PC-9 (cell line): ENCODE results near the gene NINJ1. TPM values are rescaled to one million over a fixed set of nuclear protein-coding genes. Genes with fewer than 3 reads are reported as not detected.
A peak's percentile ranks its signal among the peaks of the same experiment; 100 is the strongest.
"Not testable (repeated sequence)": the region's sequence is repeated elsewhere in the genome, so short reads cannot be mapped to it uniquely, and the experiment has no call there.

Experiments used
- BruUV-seq: library from RNA; stranded (reverse); fragments of 400-500 nt; replicated peaks from 2 replicates; lab custom pipeline; 2021; lab: Mats Ljungman, UMichigan
- CTCF ChIA-PET: fragments of 300-600 bp; sonication (Branson Sonifier 250); formaldehyde crosslinking; loops from one replicate; lab custom pipeline; 2022; ENCODE audit warnings: antibody characterized with exemption; lab: Charles Lee
- POLR2A ChIA-PET: fragments of 300-600 bp; sonication (Branson Sonifier 250); formaldehyde crosslinking; loops from one replicate; lab custom pipeline; 2022; ENCODE audit warnings: antibody characterized with exemption; ENCODE audit not compliant: unreplicated experiment; lab: Charles Lee
- DNase-seq, 2 experiments: peaks; one replicate each; pipeline versions ENCODE4 v3.0.0 to v3.0.0-alpha.2; 2015 to 2022; ENCODE audit warnings: mixed read lengths in 1 of 2
- H2AFZ ChIP-seq: fragments of 200-600 bp; sonication (generic); 2 replicates; pipeline ENCODE4 v1.8.1; 2017; ENCODE audit warnings: antibody characterized with exemption
- H3F3A ChIP-seq: fragments of 200-600 bp; sonication (generic); 2 replicates; pipeline ENCODE4 v1.8.1; 2017; ENCODE audit warnings: antibody characterized with exemption, mild to moderate bottlenecking, low read depth; ENCODE audit not compliant: insufficient read depth
- H3K27ac ChIP-seq: fragments of 200-600 bp; sonication (generic); 2 replicates; pipeline ENCODE4 v1.6.1; 2016; ENCODE audit warnings: mixed run types
- H3K27me3 ChIP-seq: fragments of 200-600 bp; sonication (generic); 2 replicates; pipeline ENCODE4 v1.6.1; 2016; ENCODE audit warnings: low read depth, mixed run types; ENCODE audit not compliant: insufficient read depth
- H3K36me3 ChIP-seq: fragments of 200-600 bp; sonication (generic); 2 replicates; pipeline ENCODE4 v1.6.1; 2016; ENCODE audit warnings: low read depth, mixed run types
- H3K4me1 ChIP-seq: fragments of 200-600 bp; sonication (generic); replicated peaks from 2 replicates; pipeline ENCODE4 v1.6.1; 2016; ENCODE audit warnings: mixed run types; ENCODE audit not compliant: insufficient read depth
- H3K4me2 ChIP-seq: fragments of 200-600 bp; sonication (generic); 2 replicates; pipeline ENCODE4 v1.6.1; 2017; ENCODE audit warnings: mixed run types
- H3K4me3 ChIP-seq: fragments of 200-600 bp; sonication (generic); 2 replicates; pipeline ENCODE4 v1.6.1; 2016; ENCODE audit warnings: mixed run types
- H3K79me2 ChIP-seq: fragments of 200-600 bp; sonication (generic); 2 replicates; pipeline ENCODE4 v1.6.1; 2017; ENCODE audit warnings: low read depth, mixed run types
- H3K9me2 ChIP-seq: fragments of 200-600 bp; sonication (generic); 2 replicates; pipeline ENCODE4 v1.8.1; 2017; ENCODE audit warnings: mild to moderate bottlenecking; ENCODE audit not compliant: insufficient read depth
- H3K9me3 ChIP-seq: fragments of 200-600 bp; sonication (generic); 2 replicates; pipeline ENCODE4 v1.8.1; 2016; ENCODE audit warnings: low read depth; ENCODE audit not compliant: insufficient read depth
- H4K20me1 ChIP-seq: fragments of 200-600 bp; sonication (generic); 2 replicates; pipeline ENCODE4 v1.8.1; 2017; ENCODE audit not compliant: insufficient read depth
- CTCF ChIP-seq: fragments of 200-600 bp; sonication (generic); conservative IDR thresholded peaks from 2 replicates; pipeline ENCODE4 v1.6.1; 2017; ENCODE audit warnings: mixed run types, antibody characterized with exemption, mild to moderate bottlenecking, moderate library complexity
- EZH2 ChIP-seq: fragments of 200-600 bp; sonication (generic); IDR thresholded peaks from 2 replicates; pipeline ENCODE4 v1.8.0; 2017; ENCODE audit warnings: antibody characterized with exemption, low read depth
- intact Hi-C: fragments of 100-400 bp; cut with micrococcal nuclease; formaldehyde crosslinking; loops from one replicate; pipeline ENCODE4 v1.10.0; 2022; ENCODE audit not compliant: unreplicated experiment
- total RNA-seq: library from RNA; stranded (reverse); gene quantifications from 2 replicates; pipeline ENCODE4 v1.2.3, GENCODE V29; 2021

The NINJ1 gene
- total RNA-seq, 1 experiment from 2014 or later, result 115 TPM

- no peak overlapping the region for H3K4me3 ChIP-seq
- BruUV-seq, result no TSS peak
- ChIA-PET CTCF (no interaction called here), POLR2A (no interaction called here)
- H3K36me3 ChIP-seq, result no peaks in the 10 kb centered on the region
- no peak overlapping the region for H3K4me2 ChIP-seq
- no peaks in the 10 kb centered on the region for H4K20me1 ChIP-seq
- H3K27ac ChIP-seq, result 0 out of 2 replicates have a peak overlapping the region, but pooled peaks have one; percentile 4
- H3K79me2 ChIP-seq, result no peaks in the 10 kb centered on the region
- no peak for TF ChIP-seq CTCF
- no peak for TF ChIP-seq EZH2
- H3K9me2 ChIP-seq, result no peaks in the 10 kb centered on the region
- H3F3A ChIP-seq, result peaks cover 7% of the 10 kb centered on the region; the same call in 1 of the 2 replicates
- H3K9me3 ChIP-seq, result peaks cover 5% of the 10 kb centered on the region; the same call in 1 of the 2 replicates
- no peak overlapping the region for H2AFZ ChIP-seq
- intact Hi-C loops, result no loop called here
- H3K27me3 ChIP-seq, result no peaks in the 10 kb centered on the region
- H3K4me1 ChIP-seq, result no peaks in the 10 kb centered on the region
- no peak for DNase-seq
Measured at GRCh38 chr9:93149361-93149760, 15.3 kb upstream of the NINJ1 start.

- BruUV-seq, result no TSS peak
- POLR2A ChIA-PET, result no interaction called here
Measured at GRCh38 chr9:93148721-93149120, 14.7 kb upstream of the NINJ1 start.

GRCh38 chr9:93147632-93148031 is 13.6 kb upstream of the NINJ1 start:
- CTCF ChIA-PET, result no interaction called here
- Histone ChIP-seq H3K36me3 (no peaks in the 10 kb centered on the region), H3K79me2 (no peaks in the 10 kb centered on the region), H3F3A (peaks cover 5% of the 10 kb centered on the region; the same call in 1 of the 2 replicates), H3K27ac (no peak overlapping the region), H4K20me1 (no peaks in the 10 kb centered on the region), H3K4me3 (no peak overlapping the region), H3K9me3 (peaks cover 5% of the 10 kb centered on the region; the same call in 1 of the 2 replicates), H3K4me1 (no peaks in the 10 kb centered on the region), H3K4me2 (no peak overlapping the region), H2AFZ (no peak overlapping the region), H3K27me3 (no peaks in the 10 kb centered on the region), H3K9me2 (no peaks in the 10 kb centered on the region)
- BruUV-seq, result no TSS peak
- no peak for TF ChIP-seq CTCF
- no peak for TF ChIP-seq EZH2
- no peak for DNase-seq
- POLR2A ChIA-PET, result no interaction called here
- intact Hi-C loops, result no loop called here

More at GRCh38 chr9:93148721-93149120, 14.7 kb upstream of the NINJ1 start:
- no peaks in the 10 kb centered on the region for H3K27me3 ChIP-seq
- peaks cover 5% of the 10 kb centered on the region; the same call in 1 of the 2 replicates for H3F3A ChIP-seq
- no peaks in the 10 kb centered on the region for H3K9me2 ChIP-seq
- H3K4me2 ChIP-seq, result no peak overlapping the region
- no peak overlapping the region for H2AFZ ChIP-seq
- no peaks in the 10 kb centered on the region for H3K79me2 ChIP-seq
- TF ChIP-seq EZH2, result no peak
- no peak for TF ChIP-seq CTCF
- no peak overlapping the region for H3K27ac ChIP-seq
- no peaks in the 10 kb centered on the region for H3K36me3 ChIP-seq
- DNase-seq, result no peak
- CTCF ChIA-PET, result no interaction called here
- no peaks in the 10 kb centered on the region for H3K4me1 ChIP-seq
- intact Hi-C loops, result no loop called here
- H4K20me1 ChIP-seq, result no peaks in the 10 kb centered on the region
- H3K9me3 ChIP-seq, result peaks cover 5% of the 10 kb centered on the region; the same call in 1 of the 2 replicates
- no peak overlapping the region for H3K4me3 ChIP-seq

- CTCF ChIA-PET, DNase-seq, H2AFZ ChIP-seq, H3K27ac ChIP-seq, H3K4me3 ChIP-seq, intact Hi-C loops, H3K27me3 ChIP-seq, H3K79me2 ChIP-seq, H3K9me3 ChIP-seq, H3F3A ChIP-seq, H3K4me2 ChIP-seq, H3K36me3 ChIP-seq, H3K9me2 ChIP-seq, POLR2A ChIA-PET, BruUV-seq, H4K20me1 ChIP-seq, H3K4me1 ChIP-seq: not testable (repeated sequence)
Measured at GRCh38 chr9:93146696-93147095, 12.6 kb upstream of the NINJ1 start.
